Measurements from ENCODE around the gene RPTOR.

The RPTOR gene

GRCh38 chr17:80937462-80938381, 393.1 kb downstream of the RPTOR start:
- H2AFZ ChIP-seq (ENCODE audit: low read length): no peak overlapping the region
- no CpG with 5 or more reads among the region's 28 CpGs for WGBS, 2 donors (ENCODE audit: extremely low coverage in 2 of 2, insufficient read length in 2 of 2, insufficient replicate concordance in 1 of 2)
- H3K4me1 ChIP-seq (ENCODE audit: control insufficient read depth in 2 of 2, insufficient read depth in 1 of 2, low read depth in 1 of 2, low read length in 2 of 2): peaks cover 27 to 34% of the 10 kb centered on the region in 2 donors
- H3K4me2 ChIP-seq (ENCODE audit: insufficient read depth, low read length, poor library complexity, severe bottlenecking): no peak overlapping the region
- peak overlapping the region; percentile 40 for H3K27ac ChIP-seq (replicated peaks; ENCODE audit: low read length)
- no peak overlapping the region for H3K23ac ChIP-seq (ENCODE audit: low read depth, low read length, poor library complexity)
- H2BK5ac ChIP-seq (ENCODE audit: low read length): peak overlapping the region; percentile 26
- peak overlapping the region; percentile 94 for H2AK5ac ChIP-seq (ENCODE audit: low read depth, low read length)
- no peaks in the 10 kb centered on the region for H3K27me3 ChIP-seq (ENCODE audit: control insufficient read depth in 3 of 3, insufficient read depth in 3 of 3, low read depth in 1 of 3, low read length in 3 of 3)
- H2BK120ac ChIP-seq (ENCODE audit: low read depth, low read length): no peak overlapping the region
- peak overlapping the region; percentile 89 for H3K14ac ChIP-seq (ENCODE audit: low read length)
- H2BK15ac ChIP-seq (ENCODE audit: low read length): no peak overlapping the region
- H3K36me3 ChIP-seq (replicated peaks in 1 of 2; ENCODE audit: control insufficient read depth in 2 of 2, insufficient read depth in 2 of 2, low read length in 2 of 2): peaks cover 0 to 13% of the 10 kb centered on the region in 2 donors
- no peak overlapping the region for H3K4ac ChIP-seq (ENCODE audit: low read length)
- H3K9me3 ChIP-seq (replicated peaks in 1 of 2; ENCODE audit: control insufficient read depth in 2 of 2, insufficient read depth in 1 of 2, low read depth in 1 of 2, low read length in 2 of 2): no peaks in the 10 kb centered on the region
- H3K18ac ChIP-seq (ENCODE audit: low read length): peak overlapping the region; percentile 85
- H4K91ac ChIP-seq (ENCODE audit: low read depth, low read length, poor library complexity): no peak overlapping the region
- no peak overlapping the region for H3K4me3 ChIP-seq (ENCODE audit: low read length in 2 of 2)
- peaks cover 2% of the 10 kb centered on the region for H3K79me1 ChIP-seq (ENCODE audit: low read depth, low read length)
- H4K8ac ChIP-seq (ENCODE audit: low read depth, low read length): no peak overlapping the region
- peak overlapping the region; percentile 47 for H2BK12ac ChIP-seq (ENCODE audit: low read length)
- DNase-seq (ENCODE audit: low spot score): no peak
- peak overlapping the region; percentile 80 for H3K9ac ChIP-seq (ENCODE audit: low read depth, low read length, poor library complexity)

DNA sequence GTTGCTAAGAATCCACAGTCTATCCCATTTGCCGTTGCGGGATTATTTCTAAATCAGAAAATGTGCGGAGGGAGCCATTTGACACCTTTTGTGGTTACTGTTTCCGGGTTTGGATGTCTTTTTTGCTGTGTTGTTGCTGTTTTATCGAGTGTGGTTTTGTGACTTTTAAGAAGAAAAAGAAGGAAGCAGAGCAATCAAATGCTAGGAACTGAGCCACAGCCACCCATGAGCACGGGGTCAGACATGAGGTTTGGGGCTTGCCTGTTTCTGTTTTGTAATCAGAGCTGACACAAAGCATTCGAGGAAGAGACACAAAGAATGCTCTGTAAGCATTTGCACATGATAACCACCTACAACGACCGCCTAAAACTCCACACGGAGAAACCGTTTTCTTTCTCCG, 393.9 kb downstream of the RPTOR start:
- no CpG with 5 or more reads among the region's 12 CpGs for WGBS, 2 donors (ENCODE audit: extremely low coverage in 2 of 2, insufficient read length in 2 of 2, insufficient replicate concordance in 1 of 2)

DNA sequence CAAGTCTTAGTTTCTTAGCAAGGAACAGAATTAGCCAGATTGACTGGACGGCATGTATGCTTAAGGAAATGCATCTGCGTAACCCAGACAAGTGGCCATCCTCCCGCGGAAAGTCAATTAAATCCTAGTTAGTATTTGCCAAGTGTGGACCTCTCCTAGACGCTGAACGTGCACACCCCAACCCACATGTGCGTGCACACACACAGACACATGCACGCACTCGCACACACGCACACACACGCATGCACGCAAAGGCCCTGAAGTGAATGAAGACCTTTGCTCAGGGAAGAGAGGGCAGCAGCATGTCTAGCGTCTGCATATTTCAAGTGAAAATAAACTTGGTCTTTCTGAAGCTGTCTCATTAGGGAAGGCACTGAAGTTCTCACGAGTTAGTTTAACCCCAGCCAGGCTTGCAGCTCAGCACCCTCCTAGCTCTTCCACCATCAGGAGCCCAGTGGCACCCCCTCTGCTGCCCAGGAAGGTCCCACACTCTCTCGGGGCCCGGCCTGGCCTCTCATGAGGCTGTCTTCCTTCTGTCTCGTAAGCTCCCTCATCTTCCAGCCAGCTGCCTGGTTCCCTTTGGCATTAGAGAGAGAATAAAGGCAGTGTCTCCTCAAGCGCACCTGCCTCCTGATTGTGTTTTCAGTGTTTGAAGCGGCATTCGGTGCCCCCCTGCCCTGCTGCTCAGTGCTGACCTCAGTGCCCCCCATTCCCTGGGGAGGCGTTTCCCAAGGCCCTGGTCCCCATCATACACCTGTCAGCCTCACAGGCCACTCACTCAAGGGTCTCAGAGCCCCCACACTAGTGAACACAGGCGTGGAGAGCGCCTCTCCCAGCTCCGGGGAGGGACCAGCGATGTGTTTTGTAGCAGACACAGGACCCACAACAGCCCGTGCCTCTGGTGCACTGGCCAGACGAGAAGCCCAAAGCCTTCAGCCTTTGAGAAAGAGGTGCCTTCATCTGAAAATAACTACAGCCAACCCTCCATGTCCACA, 394.8 kb downstream of the RPTOR start:
- Histone ChIP-seq H3K23ac (ENCODE audit: low read depth, low read length, poor library complexity) (no peak overlapping the region), H4K91ac (ENCODE audit: low read depth, low read length, poor library complexity) (peak overlapping the region; percentile 68), H2BK12ac (ENCODE audit: low read length) (no peak overlapping the region), H3K9ac (ENCODE audit: low read depth, low read length, poor library complexity) (peak overlapping the region; percentile 79), H3K27me3 (ENCODE audit: control insufficient read depth in 3 of 3, insufficient read depth in 3 of 3, low read depth in 1 of 3, low read length in 3 of 3) (no peaks in the 10 kb centered on the region), H3K4me2 (ENCODE audit: insufficient read depth, low read length, poor library complexity, severe bottlenecking) (no peak overlapping the region), H3K4me1 (ENCODE audit: control insufficient read depth in 2 of 2, insufficient read depth in 1 of 2, low read depth in 1 of 2, low read length in 2 of 2) (peaks cover 27 to 34% of the 10 kb centered on the region in 2 donors), H2AK5ac (ENCODE audit: low read depth, low read length) (peak overlapping the region; percentile 90), H2AFZ (ENCODE audit: low read length) (no peak overlapping the region), H3K27ac (replicated peaks; ENCODE audit: low read length) (no peak overlapping the region), H2BK5ac (ENCODE audit: low read length) (no peak overlapping the region), H2BK15ac (ENCODE audit: low read length) (peak overlapping the region; percentile 61), H3K4me3 (ENCODE audit: low read length in 2 of 2) (no peak overlapping the region), H3K14ac (ENCODE audit: low read length) (no peak overlapping the region), H2BK120ac (ENCODE audit: low read depth, low read length) (no peak overlapping the region), H3K9me3 (replicated peaks in 1 of 2; ENCODE audit: control insufficient read depth in 2 of 2, insufficient read depth in 1 of 2, low read depth in 1 of 2, low read length in 2 of 2) (no peaks in the 10 kb centered on the region), H3K79me1 (ENCODE audit: low read depth, low read length) (peaks cover 3% of the 10 kb centered on the region), H3K36me3 (replicated peaks in 1 of 2; ENCODE audit: control insufficient read depth in 2 of 2, insufficient read depth in 2 of 2, low read length in 2 of 2) (peaks cover 0 to 13% of the 10 kb centered on the region in 2 donors), H4K8ac (ENCODE audit: low read depth, low read length) (no peak overlapping the region), H3K18ac (ENCODE audit: low read length) (peak overlapping the region; percentile 53), H3K4ac (ENCODE audit: low read length) (no peak overlapping the region)
- WGBS, 2 donors (ENCODE audit: extremely low coverage in 2 of 2, insufficient read length in 2 of 2, insufficient replicate concordance in 1 of 2): no CpG with 5 or more reads among the region's 27 CpGs
- DNase-seq (ENCODE audit: low spot score): no peak

More for the DNA sequence above, 393.9 kb downstream of the RPTOR start:
- Histone ChIP-seq H3K18ac (ENCODE audit: low read length) (no peak overlapping the region), H3K27ac (replicated peaks; ENCODE audit: low read length) (no peak overlapping the region), H3K4me2 (ENCODE audit: insufficient read depth, low read length, poor library complexity, severe bottlenecking) (no peak overlapping the region), H2BK15ac (ENCODE audit: low read length) (no peak overlapping the region), H3K9me3 (replicated peaks in 1 of 2; ENCODE audit: control insufficient read depth in 2 of 2, insufficient read depth in 1 of 2, low read depth in 1 of 2, low read length in 2 of 2) (no peaks in the 10 kb centered on the region), H2BK120ac (ENCODE audit: low read depth, low read length) (no peak overlapping the region), H3K36me3 (replicated peaks in 1 of 2; ENCODE audit: control insufficient read depth in 2 of 2, insufficient read depth in 2 of 2, low read length in 2 of 2) (peaks cover 0 to 13% of the 10 kb centered on the region in 2 donors), H4K8ac (ENCODE audit: low read depth, low read length) (no peak overlapping the region), H3K4me3 (ENCODE audit: low read length in 2 of 2) (no peak overlapping the region), H2BK5ac (ENCODE audit: low read length) (no peak overlapping the region), H3K9ac (ENCODE audit: low read depth, low read length, poor library complexity) (no peak overlapping the region), H3K4ac (ENCODE audit: low read length) (no peak overlapping the region), H2BK12ac (ENCODE audit: low read length) (no peak overlapping the region), H3K4me1 (ENCODE audit: control insufficient read depth in 2 of 2, insufficient read depth in 1 of 2, low read depth in 1 of 2, low read length in 2 of 2) (peaks cover 27 to 34% of the 10 kb centered on the region in 2 donors), H4K91ac (ENCODE audit: low read depth, low read length, poor library complexity) (no peak overlapping the region), H2AK5ac (ENCODE audit: low read depth, low read length) (no peak overlapping the region), H2AFZ (ENCODE audit: low read length) (no peak overlapping the region), H3K27me3 (ENCODE audit: control insufficient read depth in 3 of 3, insufficient read depth in 3 of 3, low read depth in 1 of 3, low read length in 3 of 3) (no peaks in the 10 kb centered on the region), H3K23ac (ENCODE audit: low read depth, low read length, poor library complexity) (no peak overlapping the region), H3K14ac (ENCODE audit: low read length) (no peak overlapping the region), H3K79me1 (ENCODE audit: low read depth, low read length) (peaks cover 3% of the 10 kb centered on the region)
- DNase-seq (ENCODE audit: low spot score): no peak

Data from neuronal stem cell (in vitro differentiated cells).